Measurements from ENCODE around the gene KRTAP5-2.
"Not testable (repeated sequence)": the region's sequence is repeated elsewhere in the genome, so short reads cannot be mapped to it uniquely, and the experiment has no call there.

Gene KRTAP5-2

GRCh38 chr11:1605923-1606322 lies 7.8 kb upstream of the KRTAP5-2 start:
- H3K27me3 ChIP-seq (ENCODE audit: control insufficient read depth in 1 of 2, insufficient read depth in 1 of 2, low read length in 2 of 2), result peaks cover 52 to 69% of the 10 kb centered on the region in 2 experiments
- H3K18ac ChIP-seq (ENCODE audit: low read depth in 1 of 2, low read length in 2 of 2); H2BK5ac ChIP-seq (ENCODE audit: low read depth, low read length, poor library complexity, severe bottlenecking); H3K9ac ChIP-seq (ENCODE audit: low read length); H3K23ac ChIP-seq (ENCODE audit: low read length in 2 of 2); H3K9me3 ChIP-seq (ENCODE audit: control insufficient read depth, low read length); H2BK120ac ChIP-seq (ENCODE audit: low read depth, low read length); H2BK15ac ChIP-seq (ENCODE audit: low read depth, poor library complexity, severe bottlenecking); H2BK12ac ChIP-seq (ENCODE audit: low read length in 2 of 2); H3K79me1 ChIP-seq (replicated peaks; ENCODE audit: low read length, poor library complexity, severe bottlenecking); H3K14ac ChIP-seq (ENCODE audit: low read length in 2 of 2); H3K4me2 ChIP-seq (ENCODE audit: low read length, poor library complexity, severe bottlenecking); H3K27ac ChIP-seq (ENCODE audit: low read length, poor library complexity, severe bottlenecking); H3K36me3 ChIP-seq (ENCODE audit: control insufficient read depth in 1 of 2, insufficient read depth in 2 of 2, low read depth in 1 of 2, low read length in 2 of 2); H3K4me3 ChIP-seq (ENCODE audit: insufficient read depth in 1 of 2, low read depth in 1 of 2, low read length in 2 of 2); H3K4me1 ChIP-seq (ENCODE audit: control insufficient read depth, insufficient read depth, low read depth, low read length); H4K91ac ChIP-seq (ENCODE audit: low read length); H2AK5ac ChIP-seq (ENCODE audit: low read length, severe bottlenecking); DNase-seq; H4K8ac ChIP-seq (ENCODE audit: low read length); H3K4ac ChIP-seq (ENCODE audit: low read depth in 1 of 2, low read length in 2 of 2); H2AFZ ChIP-seq (ENCODE audit: low read depth, low read length): not testable (repeated sequence)
- 81% methylated on average over 12 of the region's 13 CpGs for WGBS

GRCh38 chr11:1604711-1605110 lies 6.6 kb upstream of the KRTAP5-2 start:
- Histone ChIP-seq H4K91ac (ENCODE audit: low read length) (no peak overlapping the region), H3K23ac (ENCODE audit: low read length in 2 of 2) (no peak overlapping the region), H3K4me3 (ENCODE audit: insufficient read depth in 1 of 2, low read depth in 1 of 2, low read length in 2 of 2) (no peak overlapping the region), H3K4ac (ENCODE audit: low read depth in 1 of 2, low read length in 2 of 2) (no peak overlapping the region), H3K36me3 (ENCODE audit: control insufficient read depth in 1 of 2, insufficient read depth in 2 of 2, low read depth in 1 of 2, low read length in 2 of 2) (no peaks in the 10 kb centered on the region), H3K27ac (ENCODE audit: low read length, poor library complexity, severe bottlenecking) (no peak overlapping the region), H2BK12ac (ENCODE audit: low read length in 2 of 2) (no peak overlapping the region), H3K79me1 (replicated peaks; ENCODE audit: low read length, poor library complexity, severe bottlenecking) (no peaks in the 10 kb centered on the region), H4K8ac (ENCODE audit: low read length) (no peak overlapping the region), H2AFZ (ENCODE audit: low read depth, low read length) (no peak overlapping the region), H3K27me3 (ENCODE audit: control insufficient read depth in 1 of 2, insufficient read depth in 1 of 2, low read length in 2 of 2) (peaks cover 63 to 80% of the 10 kb centered on the region in 2 experiments), H3K4me1 (ENCODE audit: control insufficient read depth, insufficient read depth, low read depth, low read length) (peaks cover 2% of the 10 kb centered on the region), H2BK15ac (ENCODE audit: low read depth, poor library complexity, severe bottlenecking) (no peak overlapping the region), H2BK5ac (ENCODE audit: low read depth, low read length, poor library complexity, severe bottlenecking) (no peak overlapping the region), H3K9ac (ENCODE audit: low read length) (no peak overlapping the region), H3K4me2 (ENCODE audit: low read length, poor library complexity, severe bottlenecking) (no peak overlapping the region), H2BK120ac (ENCODE audit: low read depth, low read length) (no peak overlapping the region), H2AK5ac (ENCODE audit: low read length, severe bottlenecking) (no peak overlapping the region), H3K18ac (ENCODE audit: low read depth in 1 of 2, low read length in 2 of 2) (no peak overlapping the region), H3K14ac (ENCODE audit: low read length in 2 of 2) (no peak overlapping the region), H3K9me3 (ENCODE audit: control insufficient read depth, low read length) (no peaks in the 10 kb centered on the region)
- 85% methylated on average over 7 of the region's 7 CpGs for WGBS
- DNase-seq, result no peak

- peaks cover 2% of the 10 kb centered on the region for H3K4me1 ChIP-seq (ENCODE audit: control insufficient read depth, insufficient read depth, low read depth, low read length)
- H2BK5ac ChIP-seq (ENCODE audit: low read depth, low read length, poor library complexity, severe bottlenecking), result no peak overlapping the region
- H3K18ac ChIP-seq (ENCODE audit: low read depth in 1 of 2, low read length in 2 of 2), result no peak overlapping the region
- no peaks in the 10 kb centered on the region for H3K9me3 ChIP-seq (ENCODE audit: control insufficient read depth, low read length)
- no peak for DNase-seq
- no peak overlapping the region for H3K27ac ChIP-seq (ENCODE audit: low read length, poor library complexity, severe bottlenecking)
- no peak overlapping the region for H3K4me2 ChIP-seq (ENCODE audit: low read length, poor library complexity, severe bottlenecking)
- H3K9ac ChIP-seq (ENCODE audit: low read length), result no peak overlapping the region
- peaks cover 67 to 84% of the 10 kb centered on the region in 2 experiments for H3K27me3 ChIP-seq (ENCODE audit: control insufficient read depth in 1 of 2, insufficient read depth in 1 of 2, low read length in 2 of 2)
- H2AFZ ChIP-seq (ENCODE audit: low read depth, low read length), result no peak overlapping the region
- no peak overlapping the region for H4K8ac ChIP-seq (ENCODE audit: low read length)
- H4K91ac ChIP-seq (ENCODE audit: low read length), result peak overlapping the region; percentile 50
- no peaks in the 10 kb centered on the region for H3K79me1 ChIP-seq (replicated peaks; ENCODE audit: low read length, poor library complexity, severe bottlenecking)
- H3K14ac ChIP-seq (ENCODE audit: low read length in 2 of 2), result no peak overlapping the region
- no peak overlapping the region for H2BK120ac ChIP-seq (ENCODE audit: low read depth, low read length)
- 85% methylated on average over 11 of the region's 11 CpGs for WGBS
- H3K4ac ChIP-seq (ENCODE audit: low read depth in 1 of 2, low read length in 2 of 2), result no peak overlapping the region
- H2AK5ac ChIP-seq (ENCODE audit: low read length, severe bottlenecking), result no peak overlapping the region
- H3K23ac ChIP-seq (ENCODE audit: low read length in 2 of 2), result no peak overlapping the region
- H3K4me3 ChIP-seq (ENCODE audit: insufficient read depth in 1 of 2, low read depth in 1 of 2, low read length in 2 of 2), result no peak overlapping the region
- no peak overlapping the region for H2BK12ac ChIP-seq (ENCODE audit: low read length in 2 of 2)
- H3K36me3 ChIP-seq (ENCODE audit: control insufficient read depth in 1 of 2, insufficient read depth in 2 of 2, low read depth in 1 of 2, low read length in 2 of 2), result no peaks in the 10 kb centered on the region
- no peak overlapping the region for H2BK15ac ChIP-seq (ENCODE audit: low read depth, poor library complexity, severe bottlenecking)
Observed at GRCh38 chr11:1604181-1604580, 6.1 kb upstream of the KRTAP5-2 start.

DNA sequence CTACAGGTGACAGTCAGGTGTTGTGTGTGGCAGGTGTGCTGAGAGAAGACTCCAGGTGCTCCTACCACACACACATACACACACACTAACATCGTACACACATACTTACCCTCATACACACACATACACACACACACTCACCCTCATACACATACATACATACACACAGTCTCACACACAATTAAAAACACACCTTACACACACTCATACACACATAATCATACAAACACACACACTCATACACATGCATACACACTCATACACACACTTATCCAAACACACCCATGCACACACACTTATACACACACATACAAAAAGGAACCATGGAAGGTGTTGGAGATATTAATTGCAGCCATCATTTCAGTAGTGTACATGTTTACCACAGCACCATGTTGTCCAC lies 5.5 kb upstream of the KRTAP5-2 start:
- no peak overlapping the region for H2BK120ac ChIP-seq (ENCODE audit: low read depth, low read length)
- 74% methylated on average over 1 of the region's 1 CpG for WGBS
- H3K4me2 ChIP-seq (ENCODE audit: low read length, poor library complexity, severe bottlenecking), result no peak overlapping the region
- no peaks in the 10 kb centered on the region for H3K79me1 ChIP-seq (replicated peaks; ENCODE audit: low read length, poor library complexity, severe bottlenecking)
- peaks cover 72 to 86% of the 10 kb centered on the region in 2 experiments for H3K27me3 ChIP-seq (ENCODE audit: control insufficient read depth in 1 of 2, insufficient read depth in 1 of 2, low read length in 2 of 2)
- DNase-seq, result no peak
- H3K9ac ChIP-seq (ENCODE audit: low read length), result no peak overlapping the region
- no peak overlapping the region for H4K8ac ChIP-seq (ENCODE audit: low read length)
- H2AK5ac ChIP-seq (ENCODE audit: low read length, severe bottlenecking), result no peak overlapping the region
- no peak overlapping the region for H4K91ac ChIP-seq (ENCODE audit: low read length)
- H2BK12ac ChIP-seq (ENCODE audit: low read length in 2 of 2), result no peak overlapping the region
- no peak overlapping the region for H3K4ac ChIP-seq (ENCODE audit: low read depth in 1 of 2, low read length in 2 of 2)
- peaks cover 2% of the 10 kb centered on the region for H3K4me1 ChIP-seq (ENCODE audit: control insufficient read depth, insufficient read depth, low read depth, low read length)
- H3K36me3 ChIP-seq (ENCODE audit: control insufficient read depth in 1 of 2, insufficient read depth in 2 of 2, low read depth in 1 of 2, low read length in 2 of 2), result no peaks in the 10 kb centered on the region
- H3K14ac ChIP-seq (ENCODE audit: low read length in 2 of 2), result no peak overlapping the region
- no peak overlapping the region for H2BK5ac ChIP-seq (ENCODE audit: low read depth, low read length, poor library complexity, severe bottlenecking)
- H3K23ac ChIP-seq (ENCODE audit: low read length in 2 of 2), result no peak overlapping the region
- no peak overlapping the region for H2BK15ac ChIP-seq (ENCODE audit: low read depth, poor library complexity, severe bottlenecking)
- H2AFZ ChIP-seq (ENCODE audit: low read depth, low read length), result no peak overlapping the region
- H3K4me3 ChIP-seq (ENCODE audit: insufficient read depth in 1 of 2, low read depth in 1 of 2, low read length in 2 of 2), result no peak overlapping the region
- no peaks in the 10 kb centered on the region for H3K9me3 ChIP-seq (ENCODE audit: control insufficient read depth, low read length)
- no peak overlapping the region for H3K27ac ChIP-seq (ENCODE audit: low read length, poor library complexity, severe bottlenecking)
- no peak overlapping the region for H3K18ac ChIP-seq (ENCODE audit: low read depth in 1 of 2, low read length in 2 of 2)

All from mesenchymal stem cell (in vitro differentiated cells and primary cell).